Keratinocyte (primary cell): ENCODE data around the gene ACAD11. TPM values are rescaled to one million over a fixed set of nuclear protein-coding genes. Genes with fewer than 3 reads are reported as not detected.
A peak's percentile ranks its signal among the peaks of the same experiment; 100 is the strongest.

Experiments used
- DNase-seq: peaks from one replicate; pipeline ENCODE4 v3.0.0-alpha.2; 2011; ENCODE audit warnings: low read depth, missing footprints, low spot score
- FAIRE-seq: peaks from 2 replicates; lab custom pipeline; 2011; peaks lifted over from hg19 to GRCh38; lab: Jason Lieb, UNC
- H2AFZ ChIP-seq: 2 replicates; pipeline ENCODE4 v1.6.0; 2012; ENCODE audit warnings: low read length, control low read depth, inconsistent platforms; ENCODE audit not compliant: control insufficient read depth
- H3K27ac ChIP-seq: 2 replicates; pipeline ENCODE4 v1.5.1; 2011; ENCODE audit warnings: low read length; ENCODE audit not compliant: control insufficient read depth, insufficient read depth
- H3K27me3 ChIP-seq: 3 replicates; pipeline ENCODE4 v1.6.0; 2011; ENCODE audit warnings: low read length; ENCODE audit not compliant: control insufficient read depth, insufficient read depth; ENCODE audit errors: extremely low read depth
- H3K36me3 ChIP-seq, 2 experiments: 2 replicates in 1 of 2; 3 replicates in 1 of 2; pipeline ENCODE4 v1.5.1; 2011; ENCODE audit warnings: low read length in 2 of 2, mild to moderate bottlenecking in 1 of 2; ENCODE audit not compliant: control insufficient read depth in 2 of 2, insufficient read depth in 2 of 2; ENCODE audit errors: extremely low read depth in 1 of 2
- H3K4me1 ChIP-seq: 3 replicates; pipeline ENCODE4 v1.5.1; 2011; ENCODE audit warnings: low read length; ENCODE audit not compliant: control insufficient read depth, insufficient read depth; ENCODE audit errors: extremely low read depth
- H3K4me2 ChIP-seq: 3 replicates; pipeline ENCODE4 v1.6.0; 2011; ENCODE audit warnings: low read depth, low read length; ENCODE audit not compliant: control insufficient read depth, insufficient read depth; ENCODE audit errors: extremely low read depth
- H3K4me3 ChIP-seq, 3 experiments: fragments of 200-600 bp in 1 of 3; sonication (generic) in 1 of 3; 2 replicates in 2 of 3; 3 replicates in 1 of 3; pipeline ENCODE4 v1.5.1; 2011 to 2016; ENCODE audit warnings: low read length in 3 of 3, mild to moderate bottlenecking in 3 of 3, control low read depth in 2 of 3, inconsistent platforms in 1 of 3, low read depth in 1 of 3, mixed read lengths in 1 of 3, mixed run types in 1 of 3, moderate library complexity in 1 of 3; ENCODE audit not compliant: control insufficient read depth in 2 of 3, insufficient read depth in 2 of 3; ENCODE audit errors: extremely low read depth in 1 of 3
- H3K79me2 ChIP-seq: 2 replicates; pipeline ENCODE4 v1.6.0; 2012; ENCODE audit warnings: low read length; ENCODE audit not compliant: control insufficient read depth, insufficient read depth
- H3K9ac ChIP-seq: 3 replicates; pipeline ENCODE4 v1.6.0; 2011; ENCODE audit warnings: low read length; ENCODE audit not compliant: control insufficient read depth, insufficient read depth; ENCODE audit errors: extremely low read depth
- H3K9me1 ChIP-seq: 3 replicates; pipeline ENCODE4 v1.6.0; 2011; ENCODE audit warnings: low read length; ENCODE audit not compliant: control insufficient read depth, insufficient read depth; ENCODE audit errors: extremely low read depth
- H3K9me3 ChIP-seq: 2 replicates; pipeline ENCODE4 v1.5.1; 2012; ENCODE audit warnings: low read depth, low read length; ENCODE audit not compliant: control insufficient read depth
- H4K20me1 ChIP-seq: 3 replicates; pipeline ENCODE4 v1.6.0; 2011; ENCODE audit warnings: low read length; ENCODE audit not compliant: control insufficient read depth, insufficient read depth; ENCODE audit errors: extremely low read depth
- CTCF ChIP-seq, 3 experiments: IDR thresholded peaks in 1 of 3; conservative IDR thresholded peaks in 1 of 3; optimal IDR thresholded peaks in 1 of 3; 2 replicates in 2 of 3; 3 replicates in 1 of 3; pipeline versions ENCODE3 to v1.5.1; 2011; ENCODE audit warnings: low read length in 3 of 3, mild to moderate bottlenecking in 3 of 3, moderate library complexity in 2 of 3, control low read depth in 1 of 3, inconsistent platforms in 1 of 3; ENCODE audit not compliant: insufficient read depth in 2 of 3; ENCODE audit errors: extremely low read depth in 1 of 3
- EZH2 ChIP-seq: IDR thresholded peaks from one replicate; pipeline ENCODE4 v1.6.1; 2012; ENCODE audit warnings: inconsistent platforms, mild to moderate bottlenecking, low read length, moderate library complexity
- dilution Hi-C: fragments of 300-500 bp; cut with MboI; formaldehyde crosslinking; loops from one replicate; pipeline ENCODE4 v1.7.0; 2020; ENCODE audit warnings: low sequenced_read_pairs; ENCODE audit not compliant: extremely low pct_ligation_motif_present
- polyA plus RNA-seq, 5 experiments: library from polyadenylated mRNA; depleted of rRNA in 3 of 5; stranded (reverse) in 3 of 5; stranded (forward) in 1 of 5; unstranded in 1 of 5; fragments of >200 nt; gene quantifications; 1 replicate in 1 of 5; 2 replicates in 3 of 5; 3 replicates in 1 of 5; pipeline versions ENCODE4 v1.2.1 to v1.2.3, GENCODE V29; 2011 to 2012; ENCODE audit warnings: missing spikeins in 2 of 5, low read depth in 1 of 5, low replicate concordance in 1 of 5

Gene ACAD11
- polyA plus RNA-seq, 1 donor (not counting 4 experiments of a cell fraction or from before 2014, with no cell fraction given): 32.1 TPM

DNA sequence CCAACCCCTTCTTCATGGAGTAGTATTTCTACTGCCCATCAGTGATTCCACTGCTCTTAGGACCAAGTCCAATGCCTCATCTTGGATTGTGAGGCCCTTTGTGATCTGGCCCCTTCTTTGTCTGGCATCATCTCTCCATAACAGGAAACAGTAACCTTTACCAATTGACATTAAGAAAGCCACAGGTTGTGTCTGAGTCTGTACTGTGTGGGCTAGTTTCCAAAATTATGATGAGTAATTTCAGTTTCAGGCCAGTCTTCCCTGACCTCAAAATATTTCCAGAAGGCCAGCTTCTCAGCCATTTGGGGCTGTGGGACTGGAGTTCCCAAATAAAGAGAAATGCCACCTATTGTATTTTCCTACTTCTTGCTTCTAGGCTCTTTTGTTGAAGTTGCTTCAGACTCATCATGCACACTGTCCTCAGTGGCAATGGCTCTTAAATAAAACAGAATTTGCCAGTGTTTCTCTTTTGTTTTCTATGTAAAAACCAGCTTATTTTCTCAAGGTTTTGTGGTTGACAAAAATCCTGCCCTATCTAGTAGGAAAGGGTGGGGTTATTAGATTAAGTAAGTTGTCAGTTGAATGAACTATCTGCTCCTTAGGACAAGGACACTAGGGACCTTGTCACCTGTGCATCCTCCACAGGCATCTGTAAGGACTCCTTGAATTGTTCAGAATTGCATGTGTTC lies 109.6 kb downstream of the ACAD11 start:
- H2AFZ ChIP-seq: no peak overlapping the region
- FAIRE-seq: peak; percentile 49
- no peaks in the 10 kb centered on the region for H4K20me1 ChIP-seq
- no peak overlapping the region for H3K4me2 ChIP-seq
- H3K9me3 ChIP-seq: no peaks in the 10 kb centered on the region
- no peaks in the 10 kb centered on the region for H3K9me1 ChIP-seq
- no peak overlapping the region for H3K27ac ChIP-seq
- peaks cover 13% of the 10 kb centered on the region for H3K4me1 ChIP-seq
- no peaks in the 10 kb centered on the region for H3K79me2 ChIP-seq
- H3K4me3 ChIP-seq: no peak overlapping the region
- H3K36me3 ChIP-seq: no peaks in the 10 kb centered on the region
- no peak for TF ChIP-seq CTCF (optimal IDR thresholded peaks at IDR 0.05 in 1 of 3, IDR thresholded peaks at IDR 0.05 in 1 of 3, conservative IDR thresholded peaks at IDR 0.05 in 1 of 3; ENCODE audit: extremely low read depth in 1 of 3, insufficient read depth in 2 of 3, low read length in 3 of 3)
- no peak for TF ChIP-seq EZH2
- H3K9ac ChIP-seq: no peak overlapping the region
- dilution Hi-C loops: no loop called here
- DNase-seq: no peak
- H3K27me3 ChIP-seq: no peaks in the 10 kb centered on the region

DNA sequence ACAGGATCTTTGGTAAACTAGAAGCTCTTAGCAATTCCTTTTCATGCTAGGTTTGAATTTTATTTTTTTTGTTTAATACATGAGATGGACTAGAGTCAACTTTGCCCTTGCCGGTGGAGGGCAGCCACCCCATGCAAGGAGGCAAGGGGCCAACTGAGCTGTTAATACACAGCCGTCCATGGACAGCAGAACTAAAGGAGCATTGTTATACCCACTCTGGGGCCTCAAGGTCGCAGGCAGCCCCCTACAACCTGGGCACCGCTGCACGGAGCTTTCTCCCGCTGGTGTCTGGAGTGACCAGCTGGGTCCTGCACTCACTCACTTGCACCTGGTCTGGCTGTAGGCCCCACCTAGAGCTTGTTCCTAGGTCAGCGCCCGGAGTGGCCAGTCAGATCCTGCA lies 110.4 kb downstream of the ACAD11 start:
- DNase-seq (no peak), FAIRE-seq (no peak)
- no peak overlapping the region for H3K27ac ChIP-seq

More for the DNA sequence above, 110.4 kb downstream of the ACAD11 start:
- no peaks in the 10 kb centered on the region for H3K36me3 ChIP-seq
- no peaks in the 10 kb centered on the region for H3K27me3 ChIP-seq
- H3K79me2 ChIP-seq: no peaks in the 10 kb centered on the region
- no peaks in the 10 kb centered on the region for H3K9me3 ChIP-seq
- peaks cover 13% of the 10 kb centered on the region for H3K4me1 ChIP-seq
- no peak overlapping the region for H3K4me2 ChIP-seq
- no peaks in the 10 kb centered on the region for H3K9me1 ChIP-seq
- H3K9ac ChIP-seq: no peak overlapping the region
- dilution Hi-C loops: no loop called here
- no peak overlapping the region for H3K4me3 ChIP-seq
- no peak for TF ChIP-seq CTCF (optimal IDR thresholded peaks at IDR 0.05 in 1 of 3, IDR thresholded peaks at IDR 0.05 in 1 of 3, conservative IDR thresholded peaks at IDR 0.05 in 1 of 3; ENCODE audit: extremely low read depth in 1 of 3, insufficient read depth in 2 of 3, low read length in 3 of 3)
- TF ChIP-seq EZH2: no peak
- H4K20me1 ChIP-seq: no peaks in the 10 kb centered on the region
- H2AFZ ChIP-seq: no peak overlapping the region
